ENCODE data around the gene CHST2.
"Not testable (repeated sequence)": the region's sequence is repeated elsewhere in the genome, so short reads cannot be mapped to it uniquely, and the experiment has no call there.

Gene CHST2, protein sequence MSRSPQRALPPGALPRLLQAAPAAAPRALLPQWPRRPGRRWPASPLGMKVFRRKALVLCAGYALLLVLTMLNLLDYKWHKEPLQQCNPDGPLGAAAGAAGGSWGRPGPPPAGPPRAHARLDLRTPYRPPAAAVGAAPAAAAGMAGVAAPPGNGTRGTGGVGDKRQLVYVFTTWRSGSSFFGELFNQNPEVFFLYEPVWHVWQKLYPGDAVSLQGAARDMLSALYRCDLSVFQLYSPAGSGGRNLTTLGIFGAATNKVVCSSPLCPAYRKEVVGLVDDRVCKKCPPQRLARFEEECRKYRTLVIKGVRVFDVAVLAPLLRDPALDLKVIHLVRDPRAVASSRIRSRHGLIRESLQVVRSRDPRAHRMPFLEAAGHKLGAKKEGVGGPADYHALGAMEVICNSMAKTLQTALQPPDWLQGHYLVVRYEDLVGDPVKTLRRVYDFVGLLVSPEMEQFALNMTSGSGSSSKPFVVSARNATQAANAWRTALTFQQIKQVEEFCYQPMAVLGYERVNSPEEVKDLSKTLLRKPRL

DNA sequence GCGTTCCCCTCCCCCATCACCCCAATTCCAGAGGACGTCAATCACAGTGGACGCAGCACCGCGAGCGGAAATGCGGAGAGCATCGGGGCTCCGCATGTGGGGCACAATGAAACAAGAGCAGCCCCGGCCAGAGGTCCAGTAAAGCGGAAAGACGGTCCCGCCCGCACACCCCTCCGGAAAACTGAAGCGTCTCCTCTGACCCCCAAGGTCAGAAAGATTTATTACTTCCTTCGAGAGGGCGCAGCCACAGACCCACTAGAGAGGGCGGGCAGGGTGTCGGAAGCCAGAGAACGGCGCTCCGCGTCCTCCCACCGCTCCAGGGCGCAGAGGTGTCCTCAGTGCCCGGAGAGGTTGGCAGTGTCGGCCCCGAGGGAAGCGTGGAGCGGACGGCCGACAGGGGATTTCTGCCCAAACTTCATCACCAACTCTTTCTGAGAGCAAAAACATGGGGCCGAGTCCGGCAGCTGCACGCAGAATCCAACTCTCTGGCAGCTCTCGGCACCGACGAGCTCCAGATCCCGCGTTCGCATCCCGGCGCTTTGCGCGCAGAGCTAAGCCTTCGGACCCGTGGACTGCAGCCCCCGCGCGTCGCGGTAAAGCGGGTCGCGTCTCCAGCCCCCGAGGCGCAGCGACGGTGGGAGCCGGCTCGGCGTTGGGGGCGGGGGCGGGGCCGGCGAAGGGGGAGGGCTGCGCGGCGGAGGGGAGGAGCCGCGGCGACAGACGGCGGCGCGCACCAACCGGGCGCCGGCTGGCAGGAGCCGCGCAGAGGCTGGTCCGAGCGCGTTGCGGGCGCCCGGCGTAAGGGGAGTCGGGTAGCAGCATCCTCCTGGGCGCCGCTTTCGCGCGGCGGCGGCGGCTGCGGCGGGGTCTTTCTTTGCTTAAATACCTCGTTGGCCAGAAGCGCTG, at the start of gene CHST2:
Gene CHST2, plus strand, starts transcription at position 763 of the 906 bp plus-strand sequence. CDS start 1,046 bp downstream, outside the sequence.
- peak; percentile 78 to 87 for DNase-seq (ENCODE audit: low read depth in 2 of 2)
- TF ChIP-seq, protein P1, sequence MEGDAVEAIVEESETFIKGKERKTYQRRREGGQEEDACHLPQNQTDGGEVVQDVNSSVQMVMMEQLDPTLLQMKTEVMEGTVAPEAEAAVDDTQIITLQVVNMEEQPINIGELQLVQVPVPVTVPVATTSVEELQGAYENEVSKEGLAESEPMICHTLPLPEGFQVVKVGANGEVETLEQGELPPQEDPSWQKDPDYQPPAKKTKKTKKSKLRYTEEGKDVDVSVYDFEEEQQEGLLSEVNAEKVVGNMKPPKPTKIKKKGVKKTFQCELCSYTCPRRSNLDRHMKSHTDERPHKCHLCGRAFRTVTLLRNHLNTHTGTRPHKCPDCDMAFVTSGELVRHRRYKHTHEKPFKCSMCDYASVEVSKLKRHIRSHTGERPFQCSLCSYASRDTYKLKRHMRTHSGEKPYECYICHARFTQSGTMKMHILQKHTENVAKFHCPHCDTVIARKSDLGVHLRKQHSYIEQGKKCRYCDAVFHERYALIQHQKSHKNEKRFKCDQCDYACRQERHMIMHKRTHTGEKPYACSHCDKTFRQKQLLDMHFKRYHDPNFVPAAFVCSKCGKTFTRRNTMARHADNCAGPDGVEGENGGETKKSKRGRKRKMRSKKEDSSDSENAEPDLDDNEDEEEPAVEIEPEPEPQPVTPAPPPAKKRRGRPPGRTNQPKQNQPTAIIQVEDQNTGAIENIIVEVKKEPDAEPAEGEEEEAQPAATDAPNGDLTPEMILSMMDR (IDR thresholded peaks at IDR 0.05; ENCODE audit: low read depth, low read length) = no peak

DNA sequence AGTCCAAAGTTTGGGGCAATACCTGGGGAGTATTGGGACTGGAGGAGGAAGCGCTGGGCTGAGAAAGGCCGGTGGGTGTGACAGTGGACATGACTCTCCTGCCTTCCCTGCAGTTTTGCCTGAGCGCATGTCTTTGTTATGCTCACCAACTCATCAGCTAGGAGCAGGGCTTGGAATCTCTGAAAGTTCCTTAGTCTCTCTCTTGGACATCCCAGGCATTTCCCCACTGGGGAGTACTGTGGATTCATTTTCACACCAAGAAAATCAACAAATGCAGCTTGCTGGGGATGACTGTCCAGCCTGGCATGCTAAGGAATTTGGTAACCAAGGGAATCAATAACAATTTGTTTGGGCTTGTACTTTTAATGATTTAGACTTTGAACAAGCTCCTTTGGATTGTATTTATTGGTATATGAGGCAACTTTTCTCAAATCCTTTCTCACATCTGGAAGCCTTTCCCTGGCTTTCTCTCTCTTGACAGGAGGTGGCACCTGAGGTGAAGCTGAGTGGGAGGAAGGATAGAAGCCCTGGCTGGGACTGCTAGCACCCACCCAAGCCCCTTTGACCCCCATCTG, 48.5 kb upstream of the CHST2 start:
- no peak overlapping the region for H3K4me3 ChIP-seq (replicated peaks in 1 of 2; ENCODE audit: low read depth in 2 of 2, low read length in 2 of 2)
- peak; percentile 76 to 90 for DNase-seq (ENCODE audit: low read depth in 2 of 2)
- TF ChIP-seq, protein P1 (IDR thresholded peaks at IDR 0.05; ENCODE audit: low read depth, low read length) = no peak

More for the DNA sequence above, at the start of gene CHST2:
- H3K4me3 ChIP-seq (replicated peaks in 1 of 2; ENCODE audit: low read depth in 2 of 2, low read length in 2 of 2) = peak within 1 kb of the TSS; percentile 88 to 94

DNA sequence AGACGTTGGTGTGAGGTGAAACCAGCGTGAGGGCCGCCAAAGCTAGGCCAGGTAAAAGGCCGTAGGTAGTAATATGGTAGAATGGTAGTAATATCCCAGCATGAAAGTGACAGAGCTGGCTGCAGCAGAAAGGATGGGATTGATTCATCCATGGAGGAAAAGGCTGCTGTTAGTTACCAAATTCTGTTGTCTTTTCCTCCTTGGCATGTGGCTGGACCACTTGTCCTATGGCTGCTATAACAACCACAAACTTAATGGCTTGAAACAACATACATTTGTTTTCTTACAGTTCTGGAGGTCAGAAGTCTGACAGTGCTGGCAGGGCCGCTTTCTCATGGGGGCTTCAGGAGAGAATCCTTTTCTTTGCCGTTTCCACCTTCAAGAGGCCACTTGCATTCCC, 47.8 kb upstream of the CHST2 start:
- TF ChIP-seq, protein P1 (IDR thresholded peaks at IDR 0.05; ENCODE audit: low read depth, low read length) = no peak
- DNase-seq (ENCODE audit: low read depth in 2 of 2) = no peak

DNA sequence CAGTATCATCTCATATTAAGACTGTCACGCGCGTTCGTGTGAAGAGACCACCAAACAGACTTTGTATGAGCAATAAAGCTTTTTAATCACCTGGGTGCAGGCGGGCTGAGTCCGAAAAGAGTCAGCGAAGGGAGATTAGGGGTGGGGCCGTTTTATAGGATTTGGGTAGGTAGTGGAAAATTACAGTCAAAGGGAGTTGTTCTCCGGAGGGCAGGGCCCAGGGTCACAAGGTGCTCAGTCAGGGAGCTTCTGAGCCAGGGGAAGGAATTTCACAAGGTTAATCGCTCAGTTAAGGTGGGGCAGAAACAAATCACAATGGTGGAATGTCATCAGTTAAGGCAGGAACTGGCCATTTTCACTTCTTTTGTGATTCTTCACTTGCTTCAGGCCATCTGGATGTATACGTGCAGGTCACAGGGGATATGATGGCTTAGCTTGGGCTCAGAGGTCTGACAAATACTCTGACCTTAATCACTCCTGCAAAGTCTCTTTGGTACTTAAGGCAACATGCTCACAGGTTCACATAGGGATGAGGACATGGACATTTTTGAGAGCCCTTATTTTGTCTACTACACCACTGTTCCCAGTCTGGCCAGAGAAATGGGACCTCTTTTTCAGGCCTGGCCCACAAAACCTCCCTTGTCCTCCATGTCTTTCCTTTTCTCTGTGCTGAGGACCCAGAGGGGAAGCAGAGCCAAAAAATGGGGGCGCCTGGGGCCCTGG, 47.1 kb upstream of the CHST2 start:
- H3K4me3 ChIP-seq (replicated peaks in 1 of 2; ENCODE audit: low read depth in 2 of 2, low read length in 2 of 2) = not testable (repeated sequence)

More for the DNA sequence above, 47.8 kb upstream of the CHST2 start:
- H3K4me3 ChIP-seq (replicated peaks in 1 of 2; ENCODE audit: low read depth in 2 of 2, low read length in 2 of 2) = no peak overlapping the region

DNA sequence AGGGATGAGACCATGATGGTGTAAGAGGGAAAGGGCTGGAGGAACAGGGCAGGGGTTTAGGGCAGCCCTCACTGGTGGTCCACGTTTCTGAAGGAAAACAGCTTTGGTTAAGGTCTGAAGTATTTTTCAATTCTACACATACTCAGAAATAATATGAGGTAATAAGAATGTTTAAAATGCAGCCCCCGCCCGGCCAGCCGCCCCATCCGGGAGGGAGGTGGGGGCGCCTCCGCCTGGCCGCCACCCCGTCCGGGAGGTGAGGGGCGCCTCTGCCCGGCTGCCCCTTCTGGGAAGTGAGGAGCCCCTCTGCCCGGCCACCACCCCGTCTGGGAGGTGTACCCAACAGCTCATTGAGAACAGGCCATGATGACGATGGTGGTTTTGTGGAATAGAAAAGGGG, 46.0 kb upstream of the CHST2 start:
- DNase-seq (ENCODE audit: low read depth in 2 of 2); H3K4me3 ChIP-seq (replicated peaks in 1 of 2; ENCODE audit: low read depth in 2 of 2, low read length in 2 of 2): not testable (repeated sequence)

More for the DNA sequence above, 47.1 kb upstream of the CHST2 start:
- DNase-seq (ENCODE audit: low read depth in 2 of 2) = not testable (repeated sequence)

DNA sequence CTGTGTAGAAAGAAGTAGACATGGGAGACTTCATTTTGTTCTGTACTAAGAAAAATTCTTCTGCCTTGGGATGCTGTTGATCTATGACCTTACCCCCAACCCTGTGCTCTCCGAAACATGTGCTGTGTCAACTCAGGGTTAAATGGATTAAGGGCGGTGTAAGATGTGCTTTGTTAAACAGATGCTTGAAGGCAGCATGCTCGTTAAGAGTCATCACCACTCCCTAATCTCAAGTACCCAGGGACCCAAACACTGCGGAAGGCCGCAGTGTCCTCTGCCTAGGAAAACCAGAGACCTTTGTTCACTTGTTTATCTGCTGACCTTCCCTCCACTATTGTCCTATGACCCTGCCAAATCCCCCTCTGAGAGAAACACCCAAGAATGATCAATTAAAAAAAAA, 45.6 kb upstream of the CHST2 start:
- not testable (repeated sequence) for H3K4me3 ChIP-seq (replicated peaks in 1 of 2; ENCODE audit: low read depth in 2 of 2, low read length in 2 of 2); DNase-seq (ENCODE audit: low read depth in 2 of 2)

DNA sequence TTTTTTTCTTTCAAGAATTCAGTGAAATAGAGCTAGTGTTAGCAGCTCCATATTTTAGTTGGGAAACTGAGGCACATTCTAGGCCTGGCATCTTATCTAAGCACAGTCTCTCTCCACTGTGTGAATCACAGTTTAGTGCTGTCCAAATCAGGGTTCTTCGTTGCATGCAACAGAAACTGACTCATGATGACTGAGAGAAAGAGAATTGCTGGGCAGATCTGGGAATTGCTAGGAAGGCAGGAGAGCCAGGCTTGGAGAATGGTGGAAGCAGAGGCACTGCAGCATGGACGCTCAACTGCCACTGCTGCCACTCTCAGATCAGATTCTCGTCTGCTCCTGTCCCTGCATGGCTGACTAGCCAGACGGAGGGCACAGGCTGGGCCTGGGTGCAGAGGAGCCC, 40.7 kb upstream of the CHST2 start:
- no peak overlapping the region for H3K4me3 ChIP-seq (replicated peaks in 1 of 2; ENCODE audit: low read depth in 2 of 2, low read length in 2 of 2)
- TF ChIP-seq, protein P1 (IDR thresholded peaks at IDR 0.05; ENCODE audit: low read depth, low read length) = no peak
- DNase-seq (ENCODE audit: low read depth in 2 of 2) = peak; percentile 21 to 79

All from cardiac fibroblast (primary cell).